Hematopoietic multipotent progenitor cell treated with erythropoietin and hydrocortisone succinate and interleukin-3 and kit ligand, for 4 days (in vitro differentiated cells): ENCODE data around the gene SRA1.
A peak's percentile ranks its signal among the peaks of the same experiment; 100 is the strongest.

Experiments used
- DNase-seq: peaks from one replicate; pipeline ENCODE4 v3.0.0-alpha.2; 2015

Gene SRA1

GRCh38 chr5:140549237-140550144, 7.8 kb downstream of the SRA1 start:
- peak; percentile 87 for DNase-seq

GRCh38 chr5:140548791-140549190, 8.5 kb downstream of the SRA1 start:
- no peak for DNase-seq

DNA sequence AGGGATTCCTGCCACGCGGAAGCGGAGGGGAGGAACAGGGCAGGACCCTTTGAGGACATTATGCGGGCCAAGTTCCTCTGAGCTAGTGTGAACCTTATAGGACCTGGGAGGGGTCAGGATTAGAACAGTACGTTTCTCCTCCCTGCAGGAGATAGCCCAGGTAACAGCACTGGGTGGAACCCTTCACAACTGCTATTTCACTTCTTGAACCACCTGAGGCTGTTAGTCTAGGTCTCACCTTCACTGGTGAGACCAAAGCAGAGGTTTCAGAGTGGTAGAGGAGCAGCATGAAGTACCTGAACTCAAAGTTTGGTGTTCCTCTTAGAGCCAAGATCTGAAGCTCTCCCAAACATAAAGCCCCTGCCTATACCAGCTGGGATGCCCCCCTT, 9.0 kb downstream of the SRA1 start:
- DNase-seq: no peak

DNA sequence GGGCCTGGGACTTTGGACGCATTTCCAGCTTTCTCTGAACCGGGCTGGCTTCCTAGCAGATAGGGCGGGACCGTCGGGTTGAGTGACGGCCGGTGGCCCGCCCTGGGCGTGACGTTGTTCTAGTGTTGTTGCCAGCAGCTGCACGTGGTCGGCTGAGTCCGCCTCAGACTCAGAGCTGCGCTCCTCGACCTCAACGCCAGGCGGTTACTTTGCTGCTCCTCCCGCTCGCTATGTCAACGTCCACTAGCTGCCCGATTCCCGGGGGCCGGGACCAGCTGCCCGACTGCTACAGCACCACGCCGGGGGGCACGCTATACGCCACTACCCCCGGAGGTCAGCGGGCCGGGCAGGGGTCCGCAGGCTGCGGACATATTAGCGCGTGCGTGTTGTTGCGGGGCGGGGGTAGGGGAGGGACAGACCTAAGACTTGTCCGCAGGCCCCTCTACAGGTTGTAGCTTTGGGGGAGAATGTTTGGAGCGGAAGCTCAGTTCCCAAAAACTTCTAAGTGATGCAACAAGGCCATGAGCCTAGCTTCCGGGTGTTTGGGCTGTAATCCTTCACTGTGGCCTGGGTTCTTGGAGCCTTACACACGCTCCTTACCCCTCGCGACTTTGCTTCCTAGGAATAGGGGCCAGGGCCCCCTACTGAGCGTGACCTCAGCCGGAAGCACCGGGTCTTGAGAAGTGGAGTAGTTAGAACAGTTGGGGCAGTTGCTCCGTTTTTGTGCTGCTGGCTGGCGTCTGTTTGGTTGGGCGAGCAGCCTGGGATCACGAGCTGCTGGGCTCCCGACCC, 9.6 kb downstream of the SRA1 start, which contains the start of gene EIF4EBP3:
Gene EIF4EBP3 (plus strand): TSS at position 155 of the 792 bp plus-strand sequence. CDS start 76 bp downstream, at position 231.
- DNase-seq: peak; percentile 96

DNA sequence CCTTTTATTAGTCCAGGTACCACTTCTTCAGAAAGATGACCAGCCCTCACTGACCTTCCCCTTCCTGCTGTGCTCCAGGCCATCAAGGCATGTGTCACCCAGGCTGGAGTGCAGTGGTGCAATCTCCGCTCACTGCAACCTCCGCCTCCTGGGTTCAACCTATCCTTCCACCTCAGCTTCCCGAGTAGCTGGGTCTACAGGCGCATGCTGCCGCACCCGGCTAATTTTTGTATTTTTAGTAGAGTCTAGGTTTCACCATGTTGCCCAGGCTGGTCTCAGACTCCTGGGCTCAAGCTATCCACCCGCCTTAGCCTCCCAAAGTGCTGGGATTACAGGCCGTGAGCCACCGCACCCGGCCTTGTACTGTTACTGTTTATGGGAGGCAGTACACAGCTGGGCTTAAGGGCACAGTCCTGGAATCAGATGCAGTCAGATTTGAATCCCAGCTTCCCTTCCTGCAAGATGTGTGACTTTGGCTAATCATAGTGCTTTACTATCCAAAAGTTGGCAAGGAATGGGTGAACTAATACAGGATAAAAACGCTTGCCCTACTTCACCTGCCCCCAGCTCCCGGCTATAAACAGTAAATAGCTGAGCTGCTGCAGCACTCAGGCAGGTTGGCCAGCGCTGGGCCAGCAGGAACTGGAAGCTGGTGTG, 10.3 kb downstream of the SRA1 start:
- DNase-seq: no peak

DNA sequence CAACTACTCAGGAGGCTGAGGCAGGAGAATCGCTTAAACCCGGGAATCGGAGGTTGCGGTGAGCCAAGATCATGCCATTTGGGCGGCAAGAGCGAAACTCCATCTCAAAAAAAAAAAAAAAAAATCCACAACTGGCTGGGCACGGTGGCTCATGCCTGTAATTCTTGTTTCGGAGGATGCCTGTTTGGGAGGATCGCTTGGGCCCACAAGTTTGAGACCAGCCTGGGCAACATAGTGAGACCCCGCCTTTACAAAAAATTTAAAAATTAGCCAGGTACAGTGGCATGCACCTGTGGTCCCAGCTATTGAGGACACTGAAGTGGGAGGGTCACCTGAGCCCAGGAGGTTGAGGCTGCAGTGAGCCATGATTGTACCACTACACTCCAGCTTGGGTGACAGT, 11.7 kb downstream of the SRA1 start:
- DNase-seq: no peak

GRCh38 chr5:140544986-140545385, 12.3 kb downstream of the SRA1 start:
- no peak for DNase-seq

DNA sequence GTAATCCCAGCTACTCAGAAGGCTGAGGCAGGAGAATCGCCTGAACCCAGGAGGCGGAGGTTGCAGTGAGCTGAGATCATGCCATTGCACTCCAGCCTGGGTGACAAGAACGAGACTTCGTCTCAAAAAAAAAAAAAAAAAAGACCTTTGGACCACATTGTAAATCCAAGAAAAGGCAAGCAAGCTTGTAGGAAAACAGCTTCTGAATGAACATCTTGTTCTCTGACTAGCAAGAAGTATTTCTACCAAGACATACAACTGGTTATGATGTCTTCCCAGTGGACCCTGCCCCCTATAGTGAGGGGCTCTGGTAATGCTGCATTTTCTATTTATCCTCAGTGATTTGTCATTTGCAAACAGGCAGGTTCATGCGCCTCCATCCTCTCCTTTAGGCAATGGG, 14.3 kb downstream of the SRA1 start:
- no peak for DNase-seq

DNA sequence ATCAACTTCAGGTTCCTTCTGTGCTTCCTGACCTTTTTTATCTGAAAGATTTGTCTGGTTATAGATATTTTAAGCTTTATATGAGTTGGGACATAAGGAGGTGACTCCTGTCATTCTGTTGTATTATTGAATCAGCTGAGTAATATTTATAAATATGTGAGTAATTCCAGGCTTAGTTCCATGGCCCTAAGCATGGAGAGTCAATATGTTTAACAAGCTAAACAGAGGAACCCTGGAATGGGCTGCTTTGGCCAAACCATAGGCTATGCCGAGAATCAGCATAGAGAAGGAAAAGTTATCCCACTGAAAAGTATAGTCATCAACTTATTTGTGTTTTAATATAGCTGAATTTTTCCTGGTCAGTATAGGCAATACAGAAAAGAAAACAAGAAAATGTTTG, 17.0 kb downstream of the SRA1 start:
- DNase-seq: no peak

DNA sequence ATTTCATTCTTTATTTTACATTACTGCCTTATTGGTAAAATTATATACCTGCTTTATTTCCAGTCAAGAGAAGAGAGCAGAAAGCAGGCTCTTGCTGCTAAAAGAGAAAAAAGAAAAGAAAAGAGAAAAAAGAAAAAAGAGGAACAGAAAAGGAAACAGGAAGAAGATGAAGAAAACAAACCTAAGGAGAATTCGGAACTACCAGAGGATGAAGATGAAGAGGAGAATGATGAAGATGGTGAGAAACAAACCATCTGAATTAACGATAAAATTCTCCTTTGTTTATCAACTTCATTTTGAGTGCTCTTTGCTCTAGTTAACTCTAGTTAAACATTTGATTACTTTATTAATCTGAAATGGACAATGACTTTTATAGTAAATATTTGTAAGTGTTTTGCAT, 33.3 kb downstream of the SRA1 start:
- DNase-seq: no peak

DNA sequence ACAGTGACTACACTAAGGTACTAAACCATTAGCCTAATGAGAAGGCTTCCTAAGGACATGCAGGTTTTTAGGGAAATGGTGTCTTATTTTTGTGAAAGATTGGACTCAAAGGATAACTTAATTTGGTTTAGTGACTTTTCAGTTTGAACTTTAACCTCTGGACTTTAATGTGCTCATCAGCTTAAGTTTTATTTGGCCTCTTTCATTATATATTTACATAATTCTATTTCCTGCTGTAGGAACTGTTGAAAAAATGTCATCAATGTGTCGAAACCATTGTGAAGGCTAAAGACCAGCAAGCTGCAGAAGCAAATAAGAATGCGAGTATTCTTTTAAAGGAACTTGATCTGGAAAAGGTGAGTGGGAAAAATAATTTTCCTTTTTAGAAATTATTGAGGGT, 44.1 kb downstream of the SRA1 start:
- no peak for DNase-seq

DNA sequence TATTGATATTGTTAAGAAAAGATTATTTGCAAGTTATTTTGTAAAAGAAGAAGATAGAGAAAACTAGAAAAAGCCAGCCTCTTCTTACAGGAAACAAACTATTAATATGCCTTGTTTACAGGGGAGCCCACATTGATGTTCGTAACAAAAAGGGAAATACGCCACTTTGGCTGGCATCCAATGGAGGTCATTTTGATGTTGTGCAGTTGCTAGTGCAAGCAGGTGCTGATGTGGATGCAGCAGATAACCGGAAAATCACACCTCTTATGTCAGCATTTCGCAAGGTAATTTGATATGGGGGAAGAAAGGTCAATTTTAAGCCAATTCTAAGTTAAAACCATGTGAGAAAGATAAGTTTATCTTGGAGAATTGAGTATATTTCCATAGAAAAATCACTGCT, 47.4 kb downstream of the SRA1 start:
- no peak for DNase-seq

DNA sequence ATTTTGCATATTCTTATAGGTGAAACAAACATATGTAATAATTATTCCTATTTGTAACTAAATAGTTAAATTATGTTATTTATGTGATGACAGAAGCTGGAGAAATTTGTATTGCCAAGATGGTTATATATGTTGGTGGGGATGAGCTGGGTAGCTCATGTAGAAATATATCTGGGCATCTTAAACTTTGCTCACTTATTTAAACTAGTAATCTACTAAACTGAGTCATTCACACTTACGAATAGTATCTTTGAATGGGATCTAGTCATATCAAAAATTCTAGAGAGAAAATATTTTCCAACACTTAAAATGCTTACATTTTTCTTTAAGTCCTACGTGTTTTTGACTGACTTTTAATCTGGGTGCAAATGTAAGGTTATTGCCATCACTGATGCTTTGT, 54.4 kb downstream of the SRA1 start:
- no peak for DNase-seq
